Neural progenitor cell (in vitro differentiated cells): Measurements from ENCODE around the gene KPNB1. TPM values are rescaled to one million over a fixed set of nuclear protein-coding genes. Genes with fewer than 3 reads are reported as not detected.

Experiments
- DNase-seq: peaks from one replicate; pipeline ENCODE4 v3.0.0-alpha.2; 2016; ENCODE audit warnings: low spot score
- H2AFZ ChIP-seq: fragments of 200-600 bp; sonication (generic); replicated peaks from 2 replicates; pipeline ENCODE4 v1.6.1; 2016; ENCODE audit warnings: antibody characterized with exemption
- H3F3A ChIP-seq: fragments of 200-600 bp; sonication (generic); 2 replicates; pipeline ENCODE4 v1.6.1; 2016; ENCODE audit warnings: antibody characterized with exemption, low read depth
- H3K27ac ChIP-seq: fragments of 200-600 bp; sonication (generic); 2 replicates; pipeline ENCODE4 v1.5.1; 2016; ENCODE audit warnings: mild to moderate bottlenecking
- H3K27me3 ChIP-seq: fragments of 200-600 bp; sonication (generic); 2 replicates; pipeline ENCODE4 v1.6.1; 2016; ENCODE audit warnings: mild to moderate bottlenecking, moderate library complexity
- H3K36me3 ChIP-seq: fragments of 200-600 bp; sonication (generic); 2 replicates; pipeline ENCODE4 v1.5.1; 2016
- H3K4me1 ChIP-seq: fragments of 200-600 bp; sonication (generic); 2 replicates; pipeline ENCODE4 v1.6.1; 2016; ENCODE audit warnings: mixed run types
- H3K4me2 ChIP-seq: fragments of 200-600 bp; sonication (generic); 2 replicates; pipeline ENCODE4 v1.6.1; 2016
- H3K4me3 ChIP-seq: fragments of 200-600 bp; sonication (generic); 2 replicates; pipeline ENCODE4 v1.5.1; 2016
- H3K79me2 ChIP-seq: fragments of 200-600 bp; sonication (generic); 2 replicates; pipeline ENCODE4 v1.6.1; 2016; ENCODE audit warnings: low read depth
- H3K9ac ChIP-seq: fragments of 200-600 bp; sonication (generic); 2 replicates; pipeline ENCODE4 v1.6.1; 2016
- H3K9me3 ChIP-seq: fragments of 200-600 bp; sonication (generic); 2 replicates; pipeline ENCODE4 v1.5.1; 2016; ENCODE audit warnings: low read depth
- H4K20me1 ChIP-seq: fragments of 200-600 bp; sonication (generic); 2 replicates; pipeline ENCODE4 v1.6.1; 2016; ENCODE audit warnings: low read depth
- H3K27ac Mint-ChIP-seq: 3 replicates; pipeline ENCODE4 v1.8.0; 2021; ENCODE audit warnings: mixed read lengths
- H3K27me3 Mint-ChIP-seq: 2 replicates; pipeline ENCODE4 v1.8.0; 2022; ENCODE audit warnings: low read depth, mild to moderate bottlenecking, inconsistent platforms, moderate library complexity, mixed read lengths; ENCODE audit not compliant: insufficient read depth
- H3K36me3 Mint-ChIP-seq: 3 replicates; pipeline ENCODE4 v1.8.0; 2021; ENCODE audit warnings: mixed read lengths
- H3K4me1 Mint-ChIP-seq: 3 replicates; pipeline ENCODE4 v1.8.0; 2021; ENCODE audit warnings: mixed read lengths
- H3K4me3 Mint-ChIP-seq: 3 replicates; pipeline ENCODE4 v1.8.0; 2021; ENCODE audit warnings: mild to moderate bottlenecking, moderate library complexity, mixed read lengths
- H3K9me3 Mint-ChIP-seq: 3 replicates; pipeline ENCODE4 v1.8.0; 2020; ENCODE audit warnings: mixed read lengths
- CTCF ChIP-seq: fragments of 200-600 bp; sonication (generic); IDR thresholded peaks from 2 replicates; pipeline ENCODE4 v1.5.1; 2017; ENCODE audit warnings: antibody characterized with exemption, mild to moderate bottlenecking
- EZH2 ChIP-seq: fragments of 200-600 bp; sonication (generic); IDR thresholded peaks from 2 replicates; pipeline ENCODE4 v1.6.1; 2017; ENCODE audit warnings: antibody characterized with exemption, mild to moderate bottlenecking, moderate library complexity
- EZH2phosphoT487 ChIP-seq: fragments of 200-600 bp; sonication (generic); IDR thresholded peaks from 2 replicates; pipeline ENCODE4 v1.6.1; 2017; ENCODE audit warnings: antibody characterized with exemption
- total RNA-seq: library from RNA; depleted of rRNA; stranded (reverse); fragments of >200 nt; gene quantifications from 2 replicates; pipeline ENCODE4 v1.2.3, GENCODE V29; 2015; ENCODE audit warnings: low replicate concordance

Gene KPNB1
- total RNA-seq, 1 donor from 2014 or later = 543 TPM

GRCh38 chr17:47686664-47687327 lies 37.1 kb downstream of the KPNB1 start:
- peaks cover 63% of the 10 kb centered on the region for H3F3A ChIP-seq
- peaks cover 37% of the 10 kb centered on the region for H4K20me1 ChIP-seq
- H3K4me1 ChIP-seq = peaks cover 15% of the 10 kb centered on the region
- no peak overlapping the region for H3K4me2 ChIP-seq
- peaks cover 17% of the 10 kb centered on the region for H3K4me1 Mint-ChIP-seq
- peaks cover 28% of the 10 kb centered on the region for H3K36me3 Mint-ChIP-seq
- no peak overlapping the region for H3K4me3 ChIP-seq
- H3K9me3 Mint-ChIP-seq = no peaks in the 10 kb centered on the region
- H3K36me3 ChIP-seq = peaks cover 6% of the 10 kb centered on the region
- H3K27ac ChIP-seq = peak overlapping the region; percentile 65
- H2AFZ ChIP-seq = no peak overlapping the region
- H3K79me2 ChIP-seq = no peaks in the 10 kb centered on the region
- DNase-seq = no peak
- H3K27me3 ChIP-seq = no peaks in the 10 kb centered on the region
- H3K9ac ChIP-seq = no peak overlapping the region
- peaks cover 2% of the 10 kb centered on the region for H3K27me3 Mint-ChIP-seq
- no peak overlapping the region for H3K4me3 Mint-ChIP-seq
- no peak overlapping the region for H3K27ac Mint-ChIP-seq
- no peaks in the 10 kb centered on the region for H3K9me3 ChIP-seq
- TF ChIP-seq EZH2 = no peak
- TF ChIP-seq CTCF = no peak
- TF ChIP-seq EZH2phosphoT487 = no peak

- Mint-ChIP-seq H3K27me3 (no peaks in the 10 kb centered on the region), H3K27ac (no peak overlapping the region), H3K4me3 (no peak overlapping the region), H3K4me1 (peaks cover 22% of the 10 kb centered on the region), H3K9me3 (no peaks in the 10 kb centered on the region), H3K36me3 (peaks cover 23% of the 10 kb centered on the region)
- Histone ChIP-seq H3F3A (peaks cover 61% of the 10 kb centered on the region), H3K4me1 (peaks cover 15% of the 10 kb centered on the region), H3K9ac (no peak overlapping the region), H3K4me3 (no peak overlapping the region), H3K27me3 (no peaks in the 10 kb centered on the region), H3K4me2 (peak overlapping the region; percentile 28), H3K36me3 (peaks cover under 1% of the 10 kb centered on the region), H3K79me2 (no peaks in the 10 kb centered on the region), H3K27ac (peak overlapping the region; percentile 65), H3K9me3 (no peaks in the 10 kb centered on the region), H4K20me1 (peaks cover 37% of the 10 kb centered on the region), H2AFZ (no peak overlapping the region)
- TF ChIP-seq EZH2 (no peak), CTCF (no peak), EZH2phosphoT487 (no peak)
- no peak for DNase-seq
Observed at GRCh38 chr17:47687328-47687690, 37.6 kb downstream of the KPNB1 start.

GRCh38 chr17:47687748-47688147 lies 38.0 kb downstream of the KPNB1 start:
- Histone ChIP-seq H3K27me3 (no peaks in the 10 kb centered on the region), H4K20me1 (peaks cover 37% of the 10 kb centered on the region), H3K9ac (no peak overlapping the region), H3K4me3 (no peak overlapping the region), H3K27ac (peak overlapping the region; percentile 65), H2AFZ (no peak overlapping the region), H3K4me1 (peaks cover 17% of the 10 kb centered on the region), H3K79me2 (no peaks in the 10 kb centered on the region), H3K4me2 (peak overlapping the region; percentile 28), H3F3A (peaks cover 62% of the 10 kb centered on the region), H3K36me3 (no peaks in the 10 kb centered on the region), H3K9me3 (no peaks in the 10 kb centered on the region)
- Mint-ChIP-seq H3K36me3 (peaks cover 18% of the 10 kb centered on the region), H3K27me3 (no peaks in the 10 kb centered on the region), H3K9me3 (no peaks in the 10 kb centered on the region), H3K4me3 (no peak overlapping the region), H3K4me1 (peaks cover 27% of the 10 kb centered on the region), H3K27ac (no peak overlapping the region)
- peak; percentile 60 for DNase-seq
- no peak for TF ChIP-seq EZH2phosphoT487
- TF ChIP-seq CTCF = no peak
- TF ChIP-seq EZH2 = no peak
